ENCODE data around the gene DMAC2.
"Not testable (repeated sequence)": the region's sequence is repeated elsewhere in the genome, so short reads cannot be mapped to it uniquely, and the experiment has no call there.

Gene DMAC2

DNA sequence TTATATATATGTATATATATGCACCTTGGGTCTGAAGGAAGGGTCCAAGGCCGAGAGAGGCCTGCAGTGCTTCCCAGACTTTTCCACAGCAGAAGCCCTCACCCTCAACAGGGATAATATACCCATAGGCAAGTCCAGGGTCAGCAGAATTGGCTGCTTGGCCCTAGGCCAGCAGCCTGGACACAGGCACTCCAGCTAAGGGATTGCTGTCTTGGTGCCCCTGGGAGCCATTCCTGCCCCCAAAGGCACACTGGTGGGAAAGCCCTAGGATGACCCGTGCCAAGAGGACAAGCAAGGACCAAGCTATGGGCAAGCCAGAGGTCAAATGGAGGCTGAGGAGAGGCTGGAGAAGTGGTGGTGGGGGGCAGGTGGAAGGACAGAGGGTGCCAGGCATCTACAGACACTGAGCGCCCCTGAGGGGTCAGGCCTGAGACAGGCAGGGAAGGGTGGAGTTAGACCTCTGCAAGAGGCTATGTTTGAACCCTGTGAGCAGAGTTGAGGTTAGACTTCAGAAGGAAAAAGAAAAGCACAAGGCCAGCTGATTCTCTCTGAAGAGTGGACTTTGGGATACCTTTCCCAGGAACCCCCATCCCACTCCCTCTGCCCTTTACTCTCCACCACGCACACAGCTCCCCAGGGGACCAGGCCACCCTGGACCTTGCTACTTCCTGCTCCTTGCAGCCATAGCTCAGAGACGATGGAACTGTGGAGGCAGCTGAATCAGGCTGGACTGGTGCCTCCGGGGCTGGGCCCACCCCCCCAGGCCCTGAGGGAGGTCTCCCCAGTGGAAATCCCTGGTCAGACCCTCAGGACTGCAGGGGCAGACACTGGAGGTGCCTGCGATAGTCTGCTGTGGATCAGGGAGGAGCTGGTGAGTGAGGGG lies 3.0 kb upstream of the DMAC2 start, which contains the start of gene ERICH4:
Gene ERICH4 (plus strand): TSS at position 684 of the 883 bp plus-strand sequence. CDS start 14 bp downstream, at position 698.
- DNase-seq: no peak

DNA sequence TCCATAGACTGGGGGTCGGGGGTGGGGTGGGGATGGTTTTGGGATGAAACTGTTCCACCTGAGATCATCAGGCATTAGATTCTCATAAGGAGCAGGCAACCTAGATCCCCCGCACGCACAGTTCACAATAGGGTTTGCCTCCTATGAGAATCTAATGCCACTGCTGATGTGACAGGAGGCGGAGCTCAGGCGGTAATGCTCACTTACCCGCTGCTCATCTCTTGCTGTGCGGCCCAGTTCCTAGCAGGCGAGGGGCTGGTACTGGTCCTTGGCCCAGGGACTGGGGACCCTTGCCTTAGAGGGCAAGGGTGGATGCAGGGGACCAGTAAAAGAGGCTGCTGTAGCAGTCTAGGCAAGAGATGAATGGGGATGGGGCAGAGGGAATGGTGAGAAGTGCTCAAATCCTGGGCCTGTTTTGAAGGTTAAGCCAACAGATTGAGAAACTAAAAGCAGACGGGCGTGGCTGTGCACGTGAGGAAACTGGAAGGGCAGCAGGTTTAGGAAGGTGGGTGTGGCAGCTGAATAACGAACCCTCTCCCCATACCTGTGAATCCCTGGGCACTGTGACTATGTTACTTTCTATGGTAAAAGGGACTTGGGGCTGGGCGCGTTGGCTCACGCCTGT lies 1.7 kb upstream of the DMAC2 start:
- DNase-seq: no peak

DNA sequence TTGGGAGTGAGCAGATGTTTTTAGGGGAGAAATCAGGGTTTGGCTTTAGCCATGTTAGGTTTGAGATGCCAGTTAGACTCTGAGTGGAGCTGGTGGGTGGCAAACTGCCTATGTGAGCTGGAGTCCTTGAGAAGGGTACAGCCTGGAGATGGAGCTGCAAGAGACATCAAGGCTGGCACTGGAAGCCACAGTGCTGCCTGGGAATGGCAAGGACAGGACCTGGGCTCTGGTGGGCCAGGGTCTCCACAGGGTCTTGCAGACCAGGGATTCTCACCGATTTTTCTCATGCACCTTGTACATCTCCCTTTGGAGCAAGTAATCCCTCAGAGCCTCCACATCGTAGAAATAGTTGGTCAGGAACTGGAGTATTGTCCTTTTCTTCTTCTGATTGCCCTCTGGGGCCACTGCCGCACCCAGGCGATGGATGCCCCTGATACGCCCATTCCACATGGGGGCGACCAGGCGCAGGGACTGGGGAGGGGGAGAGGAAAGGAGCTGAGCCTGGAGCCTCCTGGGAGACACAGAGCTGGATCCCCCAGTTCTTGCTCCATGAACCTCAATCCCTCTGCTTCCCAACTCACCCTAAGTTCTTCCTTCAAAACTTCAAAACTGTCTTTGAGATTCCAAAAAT lies 1.7 kb downstream of the DMAC2 start:
- DNase-seq: no peak

DNA sequence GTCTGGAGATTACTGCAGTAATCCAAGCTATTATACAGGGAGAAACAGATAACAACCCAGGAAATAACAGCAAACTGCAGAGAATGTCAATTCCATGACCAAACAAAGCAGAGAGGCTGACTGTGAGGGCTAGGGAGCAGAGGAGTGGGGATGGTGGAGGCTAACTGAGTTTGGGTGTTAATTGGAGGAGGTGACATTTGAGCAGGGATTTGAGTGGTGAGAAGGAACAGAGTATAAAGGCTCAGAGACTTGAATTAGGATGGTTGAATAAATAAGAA lies 3.1 kb downstream of the DMAC2 start:
- DNase-seq: no peak

DNA sequence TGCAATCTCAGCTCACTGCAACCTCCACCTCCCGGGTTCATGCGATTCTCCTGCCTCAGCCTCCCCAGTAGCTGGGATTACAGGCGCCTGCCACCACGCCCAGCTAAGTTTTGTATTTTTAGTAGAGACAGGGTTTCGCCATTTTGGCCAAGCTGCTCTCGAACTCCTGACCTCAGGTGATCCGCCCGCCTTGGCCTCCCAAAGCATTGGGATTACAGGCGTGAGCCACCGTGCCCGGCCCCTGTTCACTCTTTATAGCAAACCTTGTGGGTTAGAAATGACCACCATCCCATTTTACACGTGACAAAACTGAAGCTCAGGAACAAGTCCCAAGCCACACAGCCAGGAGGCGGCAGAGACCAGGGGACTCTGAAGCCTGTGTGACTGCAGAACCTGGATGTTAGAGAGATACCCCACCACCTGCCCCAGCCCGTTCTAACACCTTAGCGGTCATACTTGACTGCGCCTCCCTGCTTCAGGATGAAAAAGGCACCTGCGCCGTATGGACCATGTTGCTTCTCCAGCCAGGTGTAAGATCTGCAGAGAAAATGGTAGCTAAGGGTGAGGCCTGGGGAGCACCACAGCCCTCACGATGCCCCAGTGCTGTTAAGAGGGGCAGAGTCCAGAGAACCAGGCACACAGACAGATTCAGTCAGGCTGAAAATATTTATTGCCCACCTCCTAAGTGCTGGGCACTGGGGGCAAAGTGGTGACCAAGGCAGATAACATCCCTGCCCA lies 3.6 kb downstream of the DMAC2 start:
- no peak for DNase-seq

DNA sequence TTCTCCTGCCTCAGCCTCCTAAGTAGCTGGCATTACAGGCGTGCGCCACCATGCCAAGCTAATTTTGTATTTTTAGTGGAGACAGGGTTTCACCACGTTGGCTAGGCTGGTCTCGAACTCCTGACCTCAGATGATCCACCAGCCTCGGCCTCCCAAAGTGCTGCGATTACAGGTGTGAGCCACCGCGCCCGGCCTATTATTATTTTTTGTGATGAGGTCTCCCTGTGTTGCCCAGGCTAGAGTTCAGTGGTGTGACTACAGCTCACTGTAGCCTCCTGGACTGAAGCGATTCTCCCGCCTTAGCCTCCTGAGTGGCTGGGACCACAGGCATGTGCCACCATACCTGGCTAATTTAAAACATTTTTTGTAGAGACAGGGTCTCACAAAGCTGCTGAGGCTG lies 4.3 kb downstream of the DMAC2 start:
- not testable (repeated sequence) for DNase-seq

DNA sequence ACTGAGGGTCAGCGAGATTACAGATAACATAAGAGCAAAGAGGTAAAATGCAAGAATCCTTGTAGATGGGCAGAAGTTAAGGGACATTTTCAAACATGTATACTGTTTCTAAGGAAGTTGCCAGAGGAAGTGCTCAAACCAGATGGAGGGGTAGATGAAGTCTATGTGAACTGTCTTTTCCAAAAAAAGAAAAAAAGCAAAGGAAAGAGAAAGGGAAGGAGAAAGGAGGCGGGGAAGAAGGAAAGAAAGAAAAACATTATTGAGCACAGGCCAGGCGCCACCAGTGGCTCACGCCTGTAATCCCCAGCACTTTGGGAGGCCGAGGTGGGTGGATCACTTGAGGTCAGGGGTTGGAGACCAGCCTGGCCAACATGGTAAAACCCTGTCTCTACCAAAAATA lies 5.3 kb downstream of the DMAC2 start:
- no peak for DNase-seq

DNA sequence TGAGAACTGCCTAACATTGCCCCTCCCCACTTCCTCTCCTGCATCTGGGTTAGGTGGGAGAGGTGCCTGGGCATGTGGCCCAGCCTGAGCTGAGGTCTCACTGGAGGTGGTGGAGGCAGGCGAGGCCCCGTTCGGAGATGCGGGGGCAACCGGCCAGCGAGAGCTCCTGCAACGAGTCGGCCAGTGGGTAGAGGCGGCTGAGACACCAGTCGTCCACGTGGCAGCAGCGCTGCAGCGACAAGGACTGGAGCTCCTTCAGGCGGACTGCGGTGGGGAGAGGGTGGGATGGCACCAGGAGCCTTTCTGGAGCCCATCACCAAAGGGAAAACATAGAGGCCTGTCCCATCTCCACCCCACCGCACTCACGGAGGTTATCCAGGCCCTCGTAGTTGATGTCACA lies 6.5 kb downstream of the DMAC2 start:
- no peak for DNase-seq

DNA sequence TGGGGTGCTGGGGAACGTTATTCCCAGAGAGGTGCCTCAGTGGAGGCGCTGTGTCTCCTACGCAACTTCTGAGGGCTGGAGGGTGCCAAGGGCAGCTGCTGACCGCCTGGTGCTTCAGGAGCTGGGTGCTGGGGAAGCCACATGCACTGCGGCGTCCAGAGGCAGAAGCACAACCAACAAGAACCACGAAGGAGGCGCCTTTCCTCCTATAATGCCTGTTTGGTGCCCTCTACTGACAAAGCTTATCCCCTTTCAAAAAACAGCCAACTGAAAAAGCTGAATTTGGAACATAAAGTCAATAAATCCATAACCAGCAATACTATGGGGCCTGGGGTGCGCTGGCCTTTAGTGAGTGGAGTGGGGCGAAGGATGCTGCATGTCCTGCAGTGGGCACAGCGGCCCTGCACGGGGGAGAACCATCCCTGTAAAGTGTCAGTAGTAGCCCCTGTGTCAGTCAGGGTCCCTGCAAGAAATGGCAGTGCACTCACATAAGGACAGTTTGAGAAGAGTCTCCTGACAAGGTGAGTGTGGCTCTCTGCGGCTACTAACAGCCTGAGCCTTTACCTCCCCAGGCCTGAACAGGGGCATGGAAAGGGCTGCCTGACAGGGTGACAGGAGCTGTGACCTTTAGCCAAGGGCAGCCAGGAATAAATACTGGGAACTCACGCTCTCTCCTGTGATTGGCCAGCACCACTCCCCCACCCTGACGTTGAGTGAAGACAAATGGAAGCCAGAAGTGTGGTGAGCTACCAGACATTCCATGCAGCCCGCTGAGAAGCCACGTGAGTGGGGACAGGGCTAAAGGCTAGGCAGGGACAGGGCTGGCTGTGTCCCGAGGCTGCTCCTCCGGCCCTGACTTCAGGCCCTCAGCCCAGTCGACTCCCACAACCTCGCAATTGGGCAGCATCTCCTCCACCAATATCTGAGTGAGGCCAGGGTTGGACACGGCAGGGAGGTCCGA lies 8.0 kb downstream of the DMAC2 start:
- no peak for DNase-seq

DNA sequence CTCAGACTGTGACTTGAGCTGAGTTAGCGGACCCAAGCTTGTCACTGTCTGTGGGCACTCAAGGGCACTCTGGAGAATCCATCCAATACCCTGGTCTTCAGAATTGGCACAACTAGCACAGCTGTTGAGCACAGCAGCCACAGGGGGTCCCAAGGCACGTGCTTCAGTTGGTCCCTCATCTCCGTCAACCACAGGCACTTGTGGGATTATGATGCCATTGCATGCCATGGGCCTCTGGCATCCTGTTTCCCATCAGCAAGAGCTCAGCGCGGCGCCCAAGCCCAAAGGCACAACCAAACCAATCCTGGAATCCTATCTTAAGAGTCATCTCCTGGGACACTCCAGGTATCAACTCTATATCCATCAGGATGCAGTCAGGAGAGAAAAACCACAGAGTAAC lies 8.8 kb downstream of the DMAC2 start:
- DNase-seq: no peak

DNA sequence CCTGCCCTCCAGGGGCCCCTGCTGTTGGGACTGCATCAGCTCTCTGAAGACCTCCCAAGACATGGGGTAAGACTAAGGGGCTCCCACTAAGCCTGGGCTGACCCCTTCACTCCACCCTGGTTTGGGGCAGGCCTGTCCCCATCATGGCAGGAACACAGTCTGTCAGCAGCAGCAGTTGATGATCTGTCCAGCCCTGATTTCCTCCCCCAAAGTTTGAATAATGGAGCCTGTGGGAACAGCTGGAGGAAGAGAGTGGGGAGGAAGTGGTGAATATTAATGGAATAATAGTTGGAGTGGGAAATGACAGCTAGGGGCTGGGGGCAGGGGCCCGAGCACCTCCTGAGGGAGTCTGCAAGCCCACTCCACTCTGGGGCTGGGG lies 11.2 kb downstream of the DMAC2 start:
- no peak for DNase-seq

DNA sequence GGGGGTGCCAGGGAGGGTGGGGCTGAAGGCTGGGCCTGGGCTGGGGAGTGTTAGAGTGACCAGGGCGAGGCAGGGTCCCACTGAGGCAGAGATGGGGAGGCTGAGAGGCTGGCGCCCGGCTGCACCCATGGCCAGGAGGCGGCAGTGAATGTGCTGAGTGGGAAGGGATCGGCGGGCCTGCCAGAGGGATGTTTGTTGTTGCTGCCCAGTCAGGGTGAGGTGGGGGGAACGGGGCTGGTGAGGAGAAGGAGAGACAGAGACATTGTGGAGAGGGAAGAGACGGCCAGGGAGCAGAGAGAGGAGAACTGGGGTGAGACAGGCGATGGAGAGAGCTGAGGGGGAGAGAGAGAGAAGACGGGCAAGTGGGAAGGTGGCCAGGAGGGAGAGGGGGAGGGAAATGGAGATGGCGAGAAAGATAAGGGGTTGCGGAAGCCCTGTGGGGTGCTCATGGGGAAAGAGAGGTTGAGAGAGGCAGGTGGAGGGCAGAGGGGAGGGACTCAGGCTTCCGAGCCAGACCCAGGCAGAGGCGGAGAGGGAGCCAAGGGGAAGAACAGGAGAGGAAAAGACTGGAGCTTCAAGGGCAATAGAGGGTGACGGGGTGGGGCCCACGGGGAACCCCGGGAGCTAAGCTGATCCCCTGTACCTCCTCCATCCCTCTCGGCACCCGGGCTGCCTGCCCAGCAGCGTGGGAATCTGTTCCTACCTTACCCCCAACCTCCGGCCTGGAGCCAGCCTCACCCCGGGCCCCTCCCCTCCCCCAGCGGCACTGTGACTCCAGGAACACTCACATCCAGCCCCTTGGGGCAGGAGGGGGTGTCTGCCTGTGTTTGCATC lies 11.8 kb downstream of the DMAC2 start:
- DNase-seq: peak in 1 of 2 donors; percentile 21

DNA sequence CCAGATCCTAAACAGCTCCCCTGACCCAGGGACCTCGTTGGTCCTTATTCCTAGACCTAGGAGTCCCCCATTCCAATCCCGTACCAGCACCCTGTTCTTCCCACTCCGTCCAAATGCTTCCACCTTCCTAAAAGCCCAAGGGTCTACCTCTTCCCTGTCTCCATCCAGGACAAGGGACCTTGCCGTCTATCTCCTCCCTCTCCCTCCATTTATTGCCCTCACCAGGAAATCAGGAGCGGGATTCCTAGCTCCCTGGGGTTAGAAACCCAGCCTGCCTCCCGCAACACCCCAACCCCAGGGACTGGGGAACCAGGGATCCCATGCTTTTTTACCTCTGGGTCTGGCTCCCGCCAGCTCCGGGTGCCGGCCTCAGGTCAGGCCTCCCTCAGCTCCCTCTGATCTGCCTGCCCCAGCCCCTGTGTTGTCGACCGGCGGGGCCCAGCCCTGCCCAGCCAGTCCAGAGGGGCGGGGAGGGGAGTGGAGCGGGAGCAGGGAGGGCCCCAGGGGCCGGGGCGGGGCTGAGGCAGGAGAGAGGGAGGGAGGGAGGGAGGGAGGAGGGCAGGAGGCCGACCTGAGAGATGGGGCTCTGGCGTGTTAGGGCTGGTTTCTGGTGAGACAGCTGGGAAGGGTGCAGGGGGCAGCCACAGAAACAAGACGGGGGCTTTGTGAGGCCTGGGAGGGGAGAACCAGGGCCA lies 12.6 kb downstream of the DMAC2 start, which contains the start of gene B3GNT8:
Gene B3GNT8 (minus strand): TSS at position 423 of the 695 bp plus-strand sequence. CDS start 596 bp downstream, outside the sequence.
- DNase-seq: peak; percentile 30 to 31

DNA sequence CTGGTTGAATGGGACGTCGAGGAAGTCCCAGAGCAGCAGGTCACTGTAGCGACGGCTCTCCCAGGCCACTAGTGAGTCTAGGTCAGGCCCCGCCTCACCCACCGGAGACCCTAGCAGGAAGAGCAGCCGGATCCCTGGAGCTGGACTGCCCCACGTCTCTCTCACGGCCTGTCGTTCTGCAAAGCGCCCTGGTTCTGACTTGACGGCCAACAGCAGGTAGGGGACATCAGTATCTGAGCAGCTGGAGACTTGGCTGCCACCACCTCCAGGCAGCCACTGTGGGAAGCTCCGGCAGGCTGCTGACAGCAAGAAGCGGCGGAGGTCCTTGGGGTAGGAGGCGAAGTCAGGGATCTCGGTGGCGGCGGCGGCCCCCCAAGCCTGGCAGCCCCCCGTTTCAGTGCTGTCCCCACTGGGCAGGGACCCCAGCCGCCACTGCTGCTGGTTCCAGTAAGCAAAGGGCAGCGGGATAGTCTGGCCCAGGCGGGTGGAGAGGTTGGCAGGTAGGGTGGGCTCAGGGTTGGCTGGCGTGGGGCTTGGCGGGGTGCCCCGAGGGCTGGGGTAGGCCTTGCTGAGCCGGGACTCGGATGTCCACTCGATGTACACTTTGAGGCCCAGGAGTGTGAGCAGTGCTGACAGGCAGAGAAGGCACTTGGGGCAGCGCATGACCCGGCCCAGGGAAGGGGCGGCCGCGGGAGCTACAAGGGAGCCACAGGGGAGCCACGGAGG lies 13.4 kb downstream of the DMAC2 start:
- DNase-seq: no peak

DNA sequence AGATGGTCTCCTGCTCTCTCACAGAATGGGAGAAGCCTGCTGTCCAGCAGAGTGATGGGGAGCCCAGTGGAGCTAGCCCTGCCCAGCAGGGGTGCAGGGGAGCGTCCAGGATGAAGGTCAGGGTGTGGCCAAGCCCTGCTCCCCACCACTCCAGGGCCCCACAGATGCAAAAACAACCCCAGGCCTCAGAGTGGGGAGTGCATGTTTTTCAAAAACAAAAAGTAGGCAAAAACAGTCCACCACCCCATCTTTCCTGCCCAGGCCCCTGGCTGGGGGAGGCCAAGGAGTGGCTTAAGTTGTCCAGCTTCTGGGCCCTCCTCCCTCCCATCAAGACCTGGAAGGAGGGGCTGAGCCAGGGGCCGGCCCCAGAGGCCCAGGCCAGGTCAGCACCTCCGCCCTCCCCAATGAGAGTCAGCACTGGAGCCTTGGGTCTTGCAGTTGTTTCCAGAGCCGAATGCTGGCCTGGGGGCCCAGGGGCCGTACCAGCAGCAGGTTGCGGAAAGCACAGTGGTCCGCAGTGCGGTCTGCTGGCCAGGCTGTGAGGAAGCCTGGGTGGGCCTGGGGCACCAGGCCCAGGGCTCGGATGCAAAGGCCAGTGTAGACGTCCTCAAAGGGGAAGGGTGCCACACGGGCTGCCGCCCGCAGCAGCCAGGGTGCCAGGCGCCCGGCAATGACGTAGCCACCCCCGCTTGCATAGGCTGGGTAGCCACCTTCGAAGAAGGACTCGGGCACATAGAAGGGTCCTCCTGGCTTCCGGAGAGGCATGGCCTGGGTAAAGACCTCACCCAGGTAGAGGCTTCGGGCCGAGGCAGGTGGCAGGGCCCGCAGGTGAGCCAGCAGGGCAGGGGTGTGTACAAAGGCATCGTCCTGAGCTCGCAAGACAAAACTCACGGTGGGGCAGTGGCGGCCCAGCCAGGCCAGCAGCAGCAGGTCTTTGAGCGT lies 14.3 kb downstream of the DMAC2 start:
- no peak for DNase-seq

DNA sequence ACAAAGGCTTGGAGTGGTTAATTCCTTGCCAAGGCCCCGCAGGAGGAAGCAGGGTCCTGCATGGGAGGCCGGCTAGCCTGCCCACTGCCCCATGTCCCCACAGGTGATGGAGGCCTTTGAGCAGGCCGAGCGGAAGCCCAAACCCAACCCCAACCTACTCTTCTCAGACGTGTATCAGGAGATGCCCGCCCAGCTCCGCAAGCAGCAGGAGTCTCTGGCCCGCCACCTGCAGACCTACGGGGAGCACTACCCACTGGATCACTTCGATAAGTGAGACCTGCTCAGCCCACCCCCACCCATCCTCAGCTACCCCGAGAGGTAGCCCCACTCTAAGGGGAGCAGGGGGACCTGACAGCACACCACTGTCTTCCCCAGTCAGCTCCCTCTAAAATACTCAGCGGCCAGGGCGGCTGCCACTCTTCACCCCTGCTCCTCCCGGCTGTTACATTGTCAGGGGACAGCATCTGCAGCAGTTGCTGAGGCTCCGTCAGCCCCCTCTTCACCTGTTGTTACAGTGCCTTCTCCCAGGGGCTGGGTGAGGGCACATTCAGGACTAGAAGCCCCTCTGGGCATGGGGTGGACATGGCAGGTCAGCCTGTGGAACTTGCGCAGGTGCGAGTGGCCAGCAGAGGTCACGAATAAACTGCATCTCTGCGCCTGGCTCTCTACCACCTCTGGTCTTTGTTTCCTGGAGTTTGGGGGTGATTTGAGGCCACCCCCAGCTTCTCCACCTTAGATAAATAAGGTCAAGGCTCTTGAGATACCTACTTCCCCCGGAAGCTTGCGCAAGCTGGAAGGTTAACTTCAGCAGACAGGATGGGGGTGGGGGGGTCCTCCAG lies 15.2 kb downstream of the DMAC2 start:
- no peak for DNase-seq

DNA sequence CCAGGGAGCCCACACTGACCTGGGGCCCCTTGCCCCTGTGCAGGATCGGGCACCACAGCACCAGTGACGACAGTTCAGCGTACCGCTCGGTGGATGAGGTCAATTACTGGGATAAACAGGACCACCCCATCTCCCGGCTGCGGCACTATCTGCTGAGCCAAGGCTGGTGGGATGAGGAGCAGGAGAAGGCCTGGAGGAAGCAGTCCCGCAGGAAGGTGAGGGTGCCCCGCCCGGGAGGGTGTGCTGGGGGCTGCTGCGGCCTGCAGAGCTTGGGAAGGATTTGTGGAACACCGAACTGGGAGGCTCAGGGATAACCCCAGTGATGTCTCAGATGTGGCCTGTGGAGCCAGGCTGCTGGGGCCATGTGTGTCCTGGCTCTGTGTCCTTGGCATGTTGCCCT lies 16.8 kb downstream of the DMAC2 start:
- DNase-seq: no peak

DNA sequence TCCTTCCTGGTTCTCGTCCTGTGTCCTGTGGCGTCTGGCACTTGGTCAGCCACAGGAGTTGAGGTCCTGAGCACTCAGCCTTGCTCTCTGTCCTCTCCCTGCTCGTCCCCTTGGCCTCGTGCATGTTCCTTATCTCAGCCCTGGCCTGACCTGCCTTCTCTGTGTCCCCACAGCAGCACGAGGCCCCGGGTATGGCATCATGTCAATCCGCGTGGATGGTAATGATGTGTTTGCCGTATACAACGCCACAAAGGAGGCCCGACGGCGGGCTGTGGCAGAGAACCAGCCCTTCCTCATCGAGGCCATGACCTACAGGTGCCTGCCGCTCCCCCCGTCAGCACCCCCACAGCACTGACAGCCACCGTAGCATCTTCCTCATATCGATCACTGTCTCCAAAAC lies 17.3 kb downstream of the DMAC2 start:
- no peak for DNase-seq
